Heart right ventricle (tissue), 16 donors: Measurements from ENCODE around the gene RSF1. TPM values are rescaled to one million over a fixed set of nuclear protein-coding genes. Genes with fewer than 3 reads are reported as not detected.

Experiments used
- ATAC-seq, 8 donors: fragments of 200-7000 bp; cut with Tn5 transposase; one replicate each; pipeline ENCODE4 v1.9.1; 2020; ENCODE audit warnings: mild to moderate bottlenecking in 8 of 8, moderate library complexity in 8 of 8, moderate number of reproducible peaks in 1 of 8
- DNase-seq, 2 donors: peaks; one replicate each; pipeline ENCODE4 v3.0.0-alpha.2; 2020
- H3K27ac ChIP-seq, 10 donors: fragments of 200-600 bp; sonication (generic) in 2 of 10; one replicate each; pipeline versions ENCODE4 v1.5.0 to v1.8.0; 2020 to 2022; ENCODE audit warnings: mild to moderate bottlenecking in 3 of 10
- H3K27me3 ChIP-seq, 7 donors: fragments of 200-600 bp; one replicate each; pipeline ENCODE4 v1.8.0; 2021 to 2022; ENCODE audit warnings: mild to moderate bottlenecking in 2 of 7
- H3K36me3 ChIP-seq, 9 donors: fragments of 200-600 bp; sonication (generic) in 1 of 9; one replicate each; pipeline versions ENCODE4 v1.5.0 to v1.8.0; 2020 to 2022; ENCODE audit warnings: mild to moderate bottlenecking in 2 of 9
- H3K4me1 ChIP-seq, 9 donors: fragments of 200-600 bp; sonication (generic) in 1 of 9; one replicate each; pipeline versions ENCODE4 v1.5.0 to v1.8.0; 2020 to 2022; ENCODE audit warnings: mild to moderate bottlenecking in 4 of 9
- H3K4me3 ChIP-seq, 10 donors: fragments of 200-600 bp; sonication (generic) in 2 of 10; one replicate each; pipeline versions ENCODE4 v1.5.0 to v1.8.0; 2020 to 2022; ENCODE audit warnings: mild to moderate bottlenecking in 7 of 10, moderate library complexity in 2 of 10
- H3K9me3 ChIP-seq, 11 donors: fragments of 200-600 bp in 10 of 11; sonication (generic) in 2 of 11; one replicate each; pipeline versions ENCODE4 v1.5.0 to v1.8.0; 2013 to 2022; ENCODE audit warnings: mild to moderate bottlenecking in 2 of 11, control low read depth in 1 of 11, moderate library complexity in 1 of 11
- WGBS, 2 donors: extraction: QIAGEN DNeasy Blood & Tissue Kit; methylation state at CpG; one replicate each; pipeline ENCODE4 v1.1.7; 2013; ENCODE audit warnings: inconsistent platforms in 1 of 2; 5-methylcytosine and 5-hydroxymethylcytosine counted together
- intact Hi-C, 10 donors: fragments of 100-400 bp; cut with DNase I; formaldehyde crosslinking; loops; one replicate each; pipeline versions ENCODE4 v1.11.1 to v1.14.2; 2022
- polyA plus RNA-seq, 2 donors: library from polyadenylated mRNA; stranded (reverse); fragments of 200-250 nt; gene quantifications; one replicate each; pipeline ENCODE4 v1.2.3, GENCODE V29; 2013
- total RNA-seq, 10 donors: library from RNA; stranded (reverse); fragmentation: NEBNext Ultra II Directional in 3 of 10; extraction: Animal tissue kit (Norgen Biotek cat#: 25700) in 3 of 10; gene quantifications; one replicate each; pipeline versions ENCODE4 v1.2.1 to v1.2.4, GENCODE V29; 2021 to 2023
- TF ChIP-seq, protein P1 (sequence below), 9 donors: fragments of 200-600 bp; sonication (generic) in 2 of 9; IDR thresholded peaks; one replicate each; pipeline versions ENCODE4 v1.5.0 to v1.8.0; 2021 to 2022; ENCODE audit warnings: antibody characterized with exemption in 9 of 9, mild to moderate bottlenecking in 5 of 9, moderate library complexity in 1 of 9
- donor health status: Arrhythmogenic right ventricular cardiomyopathy.
- donor health status: ischemic (EF 13 %, LVEDD 7.1; RV severe dilation, severe dysfunction).
- donor health status: healthy with polysubstance abuse.
- donor health status: DM: no; HTN: yes; CAD: no.
- donor health status: DM: no; HTN: no; CAD: no.
- donor health status: ischemic (EF 25% LVEDD 6.9; RV normal size, moderate dysfunction).
- donor health status: ischemic (EF 25% LVEDD 5.7; RV mildly dilated, moderate dysfunction).
- donor health status: healthy.
- donor health status: DM: yes; HTN: yes; CAD: no.
- donor health status: Ischemic cardiomyopathy.
- donor health status: ischemic (EF 35%, LVEDD 5.7; RV mildly dilated, moderate dysfunction).
- donor health status: nonischemic (EF 11% LVEDD 7.7; RV severe dilation, severe dysfunction).
- donor health status: DM: yes; HTN: yes; CAD: no.
- donor health status: PGD.
- donor health status: ischemic (EF 29% LVEDD 5.4; RV normal size, mild dysfunction).
- donor health status: nonischemic (EF 23%, LVEDD 6.1; RV moderate dilation, normal function).

Gene RSF1
- total and polyA plus RNA-seq, 12 donors, result 4.6 to 55.9 (median 42.6) TPM

DNA sequence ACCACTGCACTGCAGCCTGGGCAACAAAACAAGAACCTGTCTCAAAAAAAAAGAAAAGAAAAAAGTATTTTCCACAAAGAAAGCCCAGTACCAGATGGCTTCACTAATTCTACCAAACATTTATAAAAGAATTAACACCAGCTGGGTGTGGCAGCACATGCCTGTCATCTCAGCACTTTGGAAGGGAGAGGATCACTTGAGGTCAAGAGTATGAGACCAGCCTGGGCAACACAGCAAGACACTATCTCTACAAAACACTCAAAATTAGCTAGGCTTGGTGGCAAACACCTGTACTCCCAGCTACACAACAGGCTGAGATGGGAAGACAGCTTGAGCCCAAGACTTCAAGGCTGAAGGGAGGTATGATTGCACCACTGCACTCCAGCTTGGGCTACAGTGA lies 20.1 kb downstream of the RSF1 start:
- Histone ChIP-seq H3K4me1 (peaks cover 2 to 34% (median 18%) of the 10 kb centered on the region in 9 donors), H3K27ac (no peak overlapping the region), H3K36me3 (peaks cover 0 to 12% (median 0%) of the 10 kb centered on the region in 9 donors), H3K9me3 (no peaks in the 10 kb centered on the region), H3K27me3 (no peaks in the 10 kb centered on the region), H3K4me3 (no peak overlapping the region)
- ATAC-seq (no peak), DNase-seq (no peak)
- TF ChIP-seq, protein P1, sequence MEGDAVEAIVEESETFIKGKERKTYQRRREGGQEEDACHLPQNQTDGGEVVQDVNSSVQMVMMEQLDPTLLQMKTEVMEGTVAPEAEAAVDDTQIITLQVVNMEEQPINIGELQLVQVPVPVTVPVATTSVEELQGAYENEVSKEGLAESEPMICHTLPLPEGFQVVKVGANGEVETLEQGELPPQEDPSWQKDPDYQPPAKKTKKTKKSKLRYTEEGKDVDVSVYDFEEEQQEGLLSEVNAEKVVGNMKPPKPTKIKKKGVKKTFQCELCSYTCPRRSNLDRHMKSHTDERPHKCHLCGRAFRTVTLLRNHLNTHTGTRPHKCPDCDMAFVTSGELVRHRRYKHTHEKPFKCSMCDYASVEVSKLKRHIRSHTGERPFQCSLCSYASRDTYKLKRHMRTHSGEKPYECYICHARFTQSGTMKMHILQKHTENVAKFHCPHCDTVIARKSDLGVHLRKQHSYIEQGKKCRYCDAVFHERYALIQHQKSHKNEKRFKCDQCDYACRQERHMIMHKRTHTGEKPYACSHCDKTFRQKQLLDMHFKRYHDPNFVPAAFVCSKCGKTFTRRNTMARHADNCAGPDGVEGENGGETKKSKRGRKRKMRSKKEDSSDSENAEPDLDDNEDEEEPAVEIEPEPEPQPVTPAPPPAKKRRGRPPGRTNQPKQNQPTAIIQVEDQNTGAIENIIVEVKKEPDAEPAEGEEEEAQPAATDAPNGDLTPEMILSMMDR (IDR thresholded peaks at IDR 0.05), result no peak
- intact Hi-C loops, result no loop called here

- DNase-seq (no peak), ATAC-seq (peak in 1 of 8 donors; percentile 39)
- Histone ChIP-seq H3K4me3 (no peak overlapping the region), H3K9me3 (no peaks in the 10 kb centered on the region), H3K36me3 (peaks cover 0 to 5% (median 0%) of the 10 kb centered on the region in 9 donors), H3K4me1 (peaks cover 2 to 34% (median 18%) of the 10 kb centered on the region in 9 donors), H3K27me3 (no peaks in the 10 kb centered on the region), H3K27ac (peak overlapping the region in 1 of 10 donors; percentile 1)
- TF ChIP-seq, protein P1 (IDR thresholded peaks at IDR 0.05), result no peak
- intact Hi-C loops, result no loop called here
- 66 to 70% methylated on average over 3 of the region's 3 CpGs for WGBS, 2 donors
Observed at GRCh38 chr11:77799338-77799737, 21.2 kb downstream of the RSF1 start.

- H3K9me3 ChIP-seq, result peaks cover 0 to 6% (median 0%) of the 10 kb centered on the region in 11 donors
- H3K4me1 ChIP-seq, result peaks cover 0 to 23% (median 11%) of the 10 kb centered on the region in 9 donors
- no peak for ATAC-seq
- intact Hi-C loops, result no loop called here
- no peak for DNase-seq
- H3K4me3 ChIP-seq, result no peak overlapping the region
- no peaks in the 10 kb centered on the region for H3K27me3 ChIP-seq
- WGBS, 2 donors, result 93% methylated on average over 2 of the region's 2 CpGs
- peaks cover 0 to 8% (median 0%) of the 10 kb centered on the region in 9 donors for H3K36me3 ChIP-seq
- no peak overlapping the region for H3K27ac ChIP-seq
- TF ChIP-seq, protein P1 (IDR thresholded peaks at IDR 0.05), result no peak
Observed at GRCh38 chr11:77793972-77794371, 26.6 kb downstream of the RSF1 start.

GRCh38 chr11:77791301-77791700 lies 29.2 kb downstream of the RSF1 start:
- Histone ChIP-seq H3K36me3 (peaks cover 0 to 8% (median 0%) of the 10 kb centered on the region in 9 donors), H3K27ac (no peak overlapping the region), H3K4me1 (peaks cover 0 to 36% (median 15%) of the 10 kb centered on the region in 9 donors), H3K4me3 (no peak overlapping the region), H3K27me3 (no peaks in the 10 kb centered on the region), H3K9me3 (peaks cover 0 to 6% (median 0%) of the 10 kb centered on the region in 11 donors)
- TF ChIP-seq, protein P1 (IDR thresholded peaks at IDR 0.05), result no peak
- 97 to 98% methylated on average over 4 of the region's 4 CpGs for WGBS, 2 donors
- ATAC-seq (no peak), DNase-seq (no peak)
- intact Hi-C loops, result no loop called here
